GM10266 (cell line): ENCODE measurements around the gene PBX3.
A peak's percentile ranks its signal among the peaks of the same experiment; 100 is the strongest.

Experiments used
- DNase-seq: peaks from one replicate; pipeline ENCODE4 v3.0.0; 2012; ENCODE audit errors: extremely low spot score
- CTCF ChIP-seq: IDR thresholded peaks from 2 replicates; pipeline ENCODE4 v1.5.1; 2012; ENCODE audit warnings: mild to moderate bottlenecking, low read depth; ENCODE audit not compliant: control insufficient read depth, insufficient read depth; ENCODE audit errors: missing control alignments

PBX3 gene

GRCh38 chr9:125744616-125745015 is 2.6 kb upstream of the PBX3 start:
- no peak for TF ChIP-seq CTCF
- DNase-seq = no peak

- no peak for TF ChIP-seq CTCF
- DNase-seq = no peak
Measured at GRCh38 chr9:125745018-125745417, 2.2 kb upstream of the PBX3 start.

GRCh38 chr9:125745682-125746016 is 1.5 kb upstream of the PBX3 start:
- DNase-seq = no peak
- TF ChIP-seq CTCF = no peak

- peak; percentile 97 for DNase-seq
- TF ChIP-seq CTCF = no peak
Measured at GRCh38 chr9:125746017-125746773, 978 bp upstream of the PBX3 start.

- no peak for TF ChIP-seq CTCF
- DNase-seq = no peak
Measured at GRCh38 chr9:125746774-125747052, 460 bp upstream of the PBX3 start.

- TF ChIP-seq CTCF = no peak
- DNase-seq = peak; percentile 63
Measured at GRCh38 chr9:125747765-125748445, 732 bp downstream of the PBX3 start.

- peak; percentile 26 for DNase-seq
- TF ChIP-seq CTCF = no peak
Measured at GRCh38 chr9:125748446-125749099, 1.4 kb downstream of the PBX3 start.
